GM06990 (cell line): ENCODE results near the gene IFT80.

ENCODE experiments used
- DNase-seq: peaks from one replicate; pipeline ENCODE4 v3.0.0-alpha.2; 2011; ENCODE audit not compliant: insufficient read length; ENCODE audit errors: extremely low read depth
- H3K27me3 ChIP-seq: replicated peaks from 2 replicates; pipeline ENCODE4 v1.6.0; 2011; ENCODE audit warnings: low read length; ENCODE audit not compliant: control insufficient read depth, insufficient read depth
- H3K36me3 ChIP-seq: 2 replicates; pipeline ENCODE4 v1.5.1; 2011; ENCODE audit warnings: low read length; ENCODE audit not compliant: control insufficient read depth, insufficient read depth
- H3K4me3 ChIP-seq: replicated peaks from 2 replicates; pipeline ENCODE4 v1.5.1; 2011; ENCODE audit warnings: low read depth, mild to moderate bottlenecking, control low read depth, low read length
- TF ChIP-seq, protein P1 (sequence below): IDR thresholded peaks from 2 replicates; pipeline ENCODE4 v1.5.1; 2011; ENCODE audit warnings: low read length, control low read depth, mild to moderate bottlenecking, inconsistent platforms; ENCODE audit not compliant: insufficient read depth, poor library complexity, severe bottlenecking

Gene IFT80

GRCh38 chr3:160224811-160225175, 174.2 kb downstream of the IFT80 start:
- no peak for DNase-seq
- Histone ChIP-seq H3K36me3 (no peaks in the 10 kb centered on the region), H3K27me3 (peaks cover 3% of the 10 kb centered on the region), H3K4me3 (peak overlapping the region; percentile 55)
- TF ChIP-seq, protein P1, sequence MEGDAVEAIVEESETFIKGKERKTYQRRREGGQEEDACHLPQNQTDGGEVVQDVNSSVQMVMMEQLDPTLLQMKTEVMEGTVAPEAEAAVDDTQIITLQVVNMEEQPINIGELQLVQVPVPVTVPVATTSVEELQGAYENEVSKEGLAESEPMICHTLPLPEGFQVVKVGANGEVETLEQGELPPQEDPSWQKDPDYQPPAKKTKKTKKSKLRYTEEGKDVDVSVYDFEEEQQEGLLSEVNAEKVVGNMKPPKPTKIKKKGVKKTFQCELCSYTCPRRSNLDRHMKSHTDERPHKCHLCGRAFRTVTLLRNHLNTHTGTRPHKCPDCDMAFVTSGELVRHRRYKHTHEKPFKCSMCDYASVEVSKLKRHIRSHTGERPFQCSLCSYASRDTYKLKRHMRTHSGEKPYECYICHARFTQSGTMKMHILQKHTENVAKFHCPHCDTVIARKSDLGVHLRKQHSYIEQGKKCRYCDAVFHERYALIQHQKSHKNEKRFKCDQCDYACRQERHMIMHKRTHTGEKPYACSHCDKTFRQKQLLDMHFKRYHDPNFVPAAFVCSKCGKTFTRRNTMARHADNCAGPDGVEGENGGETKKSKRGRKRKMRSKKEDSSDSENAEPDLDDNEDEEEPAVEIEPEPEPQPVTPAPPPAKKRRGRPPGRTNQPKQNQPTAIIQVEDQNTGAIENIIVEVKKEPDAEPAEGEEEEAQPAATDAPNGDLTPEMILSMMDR, result no peak

DNA sequence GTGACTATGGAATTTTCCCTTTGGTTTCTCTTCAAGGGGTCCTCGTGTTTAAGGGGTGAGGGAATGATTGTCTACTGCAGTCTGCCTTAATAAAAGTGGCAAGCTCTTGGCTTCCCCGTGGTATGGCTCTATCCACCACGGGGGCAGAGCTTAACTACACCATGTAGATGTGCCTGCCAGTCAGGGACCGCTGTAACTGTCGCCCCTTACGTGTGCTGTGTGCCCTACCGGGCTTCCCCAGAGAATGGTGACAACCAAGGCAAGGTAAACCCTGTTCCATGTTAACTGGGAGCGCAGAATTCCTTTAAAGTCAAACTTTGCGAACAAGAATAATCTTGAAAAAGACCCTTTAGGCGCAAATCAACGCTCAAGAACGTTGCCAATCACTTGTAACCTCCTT, 174.8 kb downstream of the IFT80 start:
- Histone ChIP-seq H3K27me3 (peaks cover 3% of the 10 kb centered on the region), H3K4me3 (no peak overlapping the region), H3K36me3 (no peaks in the 10 kb centered on the region)
- TF ChIP-seq, protein P1, result no peak
- no peak for DNase-seq

DNA sequence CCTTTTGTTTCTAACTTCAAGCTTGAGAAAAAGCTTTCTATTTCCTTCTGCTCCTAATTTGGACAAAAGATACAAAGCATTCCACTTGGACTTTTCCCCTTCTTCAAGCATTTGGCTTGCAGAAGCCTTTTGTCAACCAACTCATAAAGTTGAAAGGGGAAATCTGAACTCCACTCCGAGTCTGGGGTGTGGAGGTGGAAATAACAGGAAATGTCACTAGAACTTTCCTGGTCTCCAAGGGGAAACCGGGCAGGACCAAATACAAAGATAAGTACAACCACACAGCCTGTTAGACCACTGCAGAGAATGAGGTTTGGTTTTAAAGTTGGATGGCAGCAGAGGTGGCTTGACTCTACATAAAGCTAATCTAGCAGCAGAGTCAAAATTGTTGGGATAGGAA, 178.0 kb downstream of the IFT80 start:
- no peak for DNase-seq
- Histone ChIP-seq H3K27me3 (no peaks in the 10 kb centered on the region; the same call in 1 of the 2 replicates), H3K4me3 (no peak overlapping the region), H3K36me3 (no peaks in the 10 kb centered on the region)
- TF ChIP-seq, protein P1, result no peak

DNA sequence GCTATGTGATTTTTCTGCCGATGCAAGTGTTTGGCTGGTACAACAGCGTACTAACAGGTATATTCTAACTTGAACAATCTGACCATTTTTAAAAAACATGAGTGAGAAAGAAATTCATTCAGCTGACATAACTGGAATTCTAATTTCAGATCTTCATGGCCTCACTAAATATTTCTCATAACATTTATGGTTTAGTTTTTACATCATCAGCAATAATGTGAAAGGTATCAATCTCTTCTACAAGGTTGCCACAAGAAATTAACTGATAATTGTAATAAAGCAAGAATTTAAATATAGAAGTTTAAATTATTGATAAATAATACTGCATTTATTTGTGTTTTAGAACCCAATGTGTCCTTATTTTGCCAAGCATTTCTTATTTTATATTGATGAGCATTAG, 179.0 kb downstream of the IFT80 start:
- no peaks in the 10 kb centered on the region for H3K36me3 ChIP-seq
- TF ChIP-seq, protein P1, result no peak
- H3K4me3 ChIP-seq, result no peak overlapping the region
- no peaks in the 10 kb centered on the region; the same call in 1 of the 2 replicates for H3K27me3 ChIP-seq
- DNase-seq, result no peak

- Histone ChIP-seq H3K4me3 (no peak overlapping the region), H3K36me3 (no peaks in the 10 kb centered on the region), H3K27me3 (no peaks in the 10 kb centered on the region)
- TF ChIP-seq, protein P1, result no peak
- no peak for DNase-seq
Observed at GRCh38 chr3:160218136-160218535, 180.9 kb downstream of the IFT80 start.

DNA sequence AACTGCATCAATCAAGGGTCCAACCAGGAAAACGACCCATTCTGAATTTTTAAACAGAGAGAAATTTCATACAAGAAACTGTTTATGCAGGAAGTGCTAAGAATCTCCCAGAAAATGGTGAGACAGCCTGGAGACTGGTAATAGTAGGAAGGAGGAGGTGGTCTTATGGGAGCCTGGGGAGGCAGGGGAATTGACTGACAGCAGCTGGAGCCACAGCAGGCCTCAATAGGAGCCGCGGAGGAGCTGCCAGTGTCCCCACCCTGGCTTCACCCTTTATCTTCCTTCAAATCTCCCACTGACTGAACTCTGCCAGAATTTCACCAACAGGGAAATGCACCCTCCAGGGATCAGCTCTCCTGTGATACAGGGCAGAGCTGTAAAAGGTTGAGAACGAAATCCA, 181.3 kb downstream of the IFT80 start:
- TF ChIP-seq, protein P1, result no peak

More for the DNA sequence above, 181.3 kb downstream of the IFT80 start:
- Histone ChIP-seq H3K4me3 (no peak overlapping the region), H3K27me3 (no peaks in the 10 kb centered on the region), H3K36me3 (no peaks in the 10 kb centered on the region)
- no peak for DNase-seq
